Measurements from ENCODE around the gene SHFL. TPM values are rescaled to one million over a fixed set of nuclear protein-coding genes. Genes with fewer than 3 reads are reported as not detected.

Gene SHFL
- total and polyA plus RNA-seq, 9 donors, result 34.0 to 49.5 (median 40.2) TPM

DNA sequence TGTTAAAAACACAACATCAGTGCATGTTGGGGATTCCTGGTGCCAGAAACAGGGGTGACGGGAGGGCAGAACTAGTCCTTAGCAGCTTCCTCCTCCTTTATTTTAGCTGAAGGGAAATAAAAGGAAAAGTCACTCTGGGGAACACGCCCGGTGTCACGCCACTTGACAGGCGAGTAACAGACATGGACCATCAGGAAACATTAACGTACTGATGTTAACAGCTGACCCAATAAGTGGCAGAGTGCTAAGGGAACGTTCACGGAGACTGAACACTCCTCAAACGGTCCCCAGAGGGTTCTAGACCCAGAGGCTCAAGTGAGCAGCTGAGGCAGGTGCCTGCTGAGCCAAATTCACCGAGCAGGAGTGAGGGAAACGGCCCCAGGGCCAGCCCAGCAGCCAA, 47.5 kb downstream of the SHFL start:
- TF ChIP-seq EP300 (IDR thresholded peaks at IDR 0.05) (no peak), POLR2A (IDR thresholded peaks at IDR 0.05) (no peak)
- TF ChIP-seq, protein P1, sequence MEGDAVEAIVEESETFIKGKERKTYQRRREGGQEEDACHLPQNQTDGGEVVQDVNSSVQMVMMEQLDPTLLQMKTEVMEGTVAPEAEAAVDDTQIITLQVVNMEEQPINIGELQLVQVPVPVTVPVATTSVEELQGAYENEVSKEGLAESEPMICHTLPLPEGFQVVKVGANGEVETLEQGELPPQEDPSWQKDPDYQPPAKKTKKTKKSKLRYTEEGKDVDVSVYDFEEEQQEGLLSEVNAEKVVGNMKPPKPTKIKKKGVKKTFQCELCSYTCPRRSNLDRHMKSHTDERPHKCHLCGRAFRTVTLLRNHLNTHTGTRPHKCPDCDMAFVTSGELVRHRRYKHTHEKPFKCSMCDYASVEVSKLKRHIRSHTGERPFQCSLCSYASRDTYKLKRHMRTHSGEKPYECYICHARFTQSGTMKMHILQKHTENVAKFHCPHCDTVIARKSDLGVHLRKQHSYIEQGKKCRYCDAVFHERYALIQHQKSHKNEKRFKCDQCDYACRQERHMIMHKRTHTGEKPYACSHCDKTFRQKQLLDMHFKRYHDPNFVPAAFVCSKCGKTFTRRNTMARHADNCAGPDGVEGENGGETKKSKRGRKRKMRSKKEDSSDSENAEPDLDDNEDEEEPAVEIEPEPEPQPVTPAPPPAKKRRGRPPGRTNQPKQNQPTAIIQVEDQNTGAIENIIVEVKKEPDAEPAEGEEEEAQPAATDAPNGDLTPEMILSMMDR (IDR thresholded peaks at IDR 0.05), result no peak
- no peak for DNase-seq
- no peak overlapping the region for H3K4me3 ChIP-seq
- H3K9me3 ChIP-seq, result no peaks in the 10 kb centered on the region
- intact Hi-C loops (cut with DNase I), result no loop called here
- no peak overlapping the region for H3K27ac ChIP-seq
- H3K36me3 ChIP-seq, result peaks cover 2% of the 10 kb centered on the region
- WGBS, 3 donors, result 84 to 87% (median 86%) methylated on average over 11 of the region's 11 CpGs
- no peaks in the 10 kb centered on the region for H3K27me3 ChIP-seq
- no peaks in the 10 kb centered on the region for H3K4me1 ChIP-seq (ENCODE audit: insufficient read depth)

- Histone ChIP-seq H3K27ac (no peak overlapping the region), H3K36me3 (peaks cover 2% of the 10 kb centered on the region), H3K9me3 (no peaks in the 10 kb centered on the region), H3K4me1 (ENCODE audit: insufficient read depth) (no peaks in the 10 kb centered on the region), H3K4me3 (no peak overlapping the region), H3K27me3 (no peaks in the 10 kb centered on the region)
- intact Hi-C loops (cut with DNase I), result no loop called here
- DNase-seq, result no peak
- 88 to 92% (median 89%) methylated on average over 9 of the region's 9 CpGs for WGBS, 3 donors
- TF ChIP-seq POLR2A (IDR thresholded peaks at IDR 0.05) (no peak), EP300 (IDR thresholded peaks at IDR 0.05) (no peak)
- TF ChIP-seq, protein P1 (IDR thresholded peaks at IDR 0.05), result no peak
Measured at GRCh38 chr19:10134040-10134439, 47.9 kb downstream of the SHFL start.

- TF ChIP-seq, protein P1 (IDR thresholded peaks at IDR 0.05), result no peak
- no peak for TF ChIP-seq POLR2A (IDR thresholded peaks at IDR 0.05)
- no peak for TF ChIP-seq EP300 (IDR thresholded peaks at IDR 0.05)
- peaks cover 2% of the 10 kb centered on the region for H3K36me3 ChIP-seq
- no peaks in the 10 kb centered on the region for H3K9me3 ChIP-seq
- 83 to 91% (median 88%) methylated on average over 37 to 39 of the region's 39 CpGs for WGBS, 3 donors
- H3K4me3 ChIP-seq, result no peak overlapping the region
- no peak for DNase-seq
- H3K27ac ChIP-seq, result no peak overlapping the region
- no peaks in the 10 kb centered on the region for H3K4me1 ChIP-seq (ENCODE audit: insufficient read depth)
- intact Hi-C loops (cut with DNase I), result no loop called here
- H3K27me3 ChIP-seq, result no peaks in the 10 kb centered on the region
Measured at GRCh38 chr19:10135551-10136334, 49.6 kb downstream of the SHFL start.

GRCh38 chr19:10136936-10137335, 50.8 kb downstream of the SHFL start:
- no peak for DNase-seq
- intact Hi-C loops (cut with DNase I), result no loop called here
- Histone ChIP-seq H3K27me3 (no peaks in the 10 kb centered on the region), H3K9me3 (no peaks in the 10 kb centered on the region), H3K4me3 (no peak overlapping the region), H3K36me3 (peaks cover 2% of the 10 kb centered on the region), H3K27ac (no peak overlapping the region), H3K4me1 (ENCODE audit: insufficient read depth) (no peaks in the 10 kb centered on the region)
- 93 to 98% (median 94%) methylated on average over 12 to 14 of the region's 14 CpGs for WGBS, 3 donors
- TF ChIP-seq POLR2A (IDR thresholded peaks at IDR 0.05) (no peak), EP300 (IDR thresholded peaks at IDR 0.05) (no peak)
- TF ChIP-seq, protein P1 (IDR thresholded peaks at IDR 0.05), result no peak
